Measurements from ENCODE around the gene UBE2D2. TPM values are rescaled to one million over a fixed set of nuclear protein-coding genes. Genes with fewer than 3 reads are reported as not detected.

Gene UBE2D2
- total and polyA plus RNA-seq, 11 donors = 84.6 to 148 (median 128) TPM

DNA sequence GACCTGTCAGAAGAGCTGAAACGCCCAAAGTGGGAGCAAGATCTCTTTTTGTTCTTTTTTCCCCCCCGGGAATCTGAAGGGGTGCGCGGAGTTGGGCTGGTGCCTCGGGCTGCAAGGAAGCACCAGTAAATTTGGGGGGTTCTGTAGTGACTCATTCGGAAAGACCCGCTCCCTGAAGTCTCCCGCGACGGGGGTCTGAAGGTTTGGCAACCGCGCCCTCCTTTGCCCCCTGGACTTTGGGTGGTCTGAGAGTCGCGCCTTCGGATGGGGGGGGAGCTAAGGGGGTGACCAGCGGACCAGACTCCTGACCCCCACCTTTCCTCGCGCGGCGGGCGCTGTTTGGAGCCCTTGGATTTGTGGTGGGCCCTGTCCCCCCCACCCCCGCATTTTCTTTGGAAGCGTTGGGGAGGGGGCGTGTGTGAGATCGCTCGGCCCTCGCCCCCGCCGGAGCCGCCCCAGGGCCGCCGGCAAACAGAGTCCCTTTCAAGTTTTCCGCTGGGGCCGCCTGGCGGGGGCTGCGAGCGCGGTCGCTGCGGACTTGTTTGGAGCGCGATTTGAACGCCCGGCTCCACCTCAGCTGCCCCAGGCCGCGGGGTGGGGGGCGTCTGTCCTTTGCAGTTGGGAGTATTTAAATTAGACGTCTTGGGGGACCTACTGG, 89.0 kb downstream of the UBE2D2 start:
- Histone ChIP-seq H3K27me3 (peaks cover 0 to 9% (median 0%) of the 10 kb centered on the region in 9 donors), H3K36me3 (no peaks in the 10 kb centered on the region), H3K27ac (peak overlapping the region; percentile 82 to 98 (median 92)), H3K4me1 (peaks cover 11 to 77% (median 57%) of the 10 kb centered on the region in 12 donors), H3K9me3 (no peaks in the 10 kb centered on the region), H3K4me3 (peak overlapping the region; percentile 60 to 99 (median 96))
- 0 to 1% (median 1%) methylated on average over 18 to 48 of the region's 48 CpGs for WGBS, 4 donors
- DNase-seq (peak; percentile 45 to 73 (median 66)), ATAC-seq (no peak)
- intact Hi-C loops (cut with DNase I) = loop anchor here in 5 of 10 donors (1.0 to 5.0 kb wide), 3 partner anchors 13 to 37 kb away; no protein-coding TSS in a partner anchor
- no peak for TF ChIP-seq POLR2A (IDR thresholded peaks at IDR 0.05)
- TF ChIP-seq, protein P1, sequence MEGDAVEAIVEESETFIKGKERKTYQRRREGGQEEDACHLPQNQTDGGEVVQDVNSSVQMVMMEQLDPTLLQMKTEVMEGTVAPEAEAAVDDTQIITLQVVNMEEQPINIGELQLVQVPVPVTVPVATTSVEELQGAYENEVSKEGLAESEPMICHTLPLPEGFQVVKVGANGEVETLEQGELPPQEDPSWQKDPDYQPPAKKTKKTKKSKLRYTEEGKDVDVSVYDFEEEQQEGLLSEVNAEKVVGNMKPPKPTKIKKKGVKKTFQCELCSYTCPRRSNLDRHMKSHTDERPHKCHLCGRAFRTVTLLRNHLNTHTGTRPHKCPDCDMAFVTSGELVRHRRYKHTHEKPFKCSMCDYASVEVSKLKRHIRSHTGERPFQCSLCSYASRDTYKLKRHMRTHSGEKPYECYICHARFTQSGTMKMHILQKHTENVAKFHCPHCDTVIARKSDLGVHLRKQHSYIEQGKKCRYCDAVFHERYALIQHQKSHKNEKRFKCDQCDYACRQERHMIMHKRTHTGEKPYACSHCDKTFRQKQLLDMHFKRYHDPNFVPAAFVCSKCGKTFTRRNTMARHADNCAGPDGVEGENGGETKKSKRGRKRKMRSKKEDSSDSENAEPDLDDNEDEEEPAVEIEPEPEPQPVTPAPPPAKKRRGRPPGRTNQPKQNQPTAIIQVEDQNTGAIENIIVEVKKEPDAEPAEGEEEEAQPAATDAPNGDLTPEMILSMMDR (IDR thresholded peaks at IDR 0.05) = peak; percentile 14 to 59 (median 42)

DNA sequence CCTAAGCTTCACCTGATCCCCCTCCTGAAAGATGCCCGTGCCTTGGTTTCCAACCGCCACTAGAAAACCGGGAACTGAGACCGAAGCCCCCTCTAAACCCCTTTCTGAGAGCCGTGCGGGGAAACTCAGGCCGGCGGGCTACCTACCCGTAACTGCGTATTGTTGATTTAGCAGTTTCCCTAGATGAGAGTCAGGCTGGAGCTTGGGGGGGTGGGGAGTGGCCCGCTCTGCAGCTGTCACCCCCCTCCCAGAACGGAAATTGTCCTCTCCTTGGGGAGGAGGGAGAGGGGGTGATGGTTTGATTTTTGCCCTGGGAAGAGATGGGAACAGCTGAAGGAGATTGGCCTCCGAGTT, 89.5 kb downstream of the UBE2D2 start:
- no peak for TF ChIP-seq POLR2A (IDR thresholded peaks at IDR 0.05)
- TF ChIP-seq, protein P1 (IDR thresholded peaks at IDR 0.05) = peak in 1 of 12 donors; percentile 2
- Histone ChIP-seq H3K4me3 (peak overlapping the region; percentile 60 to 99 (median 96)), H3K27me3 (peaks cover 0 to 9% (median 0%) of the 10 kb centered on the region in 9 donors), H3K27ac (peak overlapping the region; percentile 82 to 98 (median 92)), H3K9me3 (no peaks in the 10 kb centered on the region), H3K36me3 (no peaks in the 10 kb centered on the region), H3K4me1 (peaks cover 11 to 82% (median 62%) of the 10 kb centered on the region in 12 donors)
- ATAC-seq (no peak), DNase-seq (peak in 2 of 5 donors; percentile 28 to 58)
- intact Hi-C loops (cut with DNase I) = loop anchor here in 5 of 10 donors (1.0 to 5.0 kb wide), 3 partner anchors 14 to 37 kb away; no protein-coding TSS in a partner anchor
- 7 to 14% (median 12%) methylated on average over 7 to 13 of the region's 13 CpGs for WGBS, 4 donors

DNA sequence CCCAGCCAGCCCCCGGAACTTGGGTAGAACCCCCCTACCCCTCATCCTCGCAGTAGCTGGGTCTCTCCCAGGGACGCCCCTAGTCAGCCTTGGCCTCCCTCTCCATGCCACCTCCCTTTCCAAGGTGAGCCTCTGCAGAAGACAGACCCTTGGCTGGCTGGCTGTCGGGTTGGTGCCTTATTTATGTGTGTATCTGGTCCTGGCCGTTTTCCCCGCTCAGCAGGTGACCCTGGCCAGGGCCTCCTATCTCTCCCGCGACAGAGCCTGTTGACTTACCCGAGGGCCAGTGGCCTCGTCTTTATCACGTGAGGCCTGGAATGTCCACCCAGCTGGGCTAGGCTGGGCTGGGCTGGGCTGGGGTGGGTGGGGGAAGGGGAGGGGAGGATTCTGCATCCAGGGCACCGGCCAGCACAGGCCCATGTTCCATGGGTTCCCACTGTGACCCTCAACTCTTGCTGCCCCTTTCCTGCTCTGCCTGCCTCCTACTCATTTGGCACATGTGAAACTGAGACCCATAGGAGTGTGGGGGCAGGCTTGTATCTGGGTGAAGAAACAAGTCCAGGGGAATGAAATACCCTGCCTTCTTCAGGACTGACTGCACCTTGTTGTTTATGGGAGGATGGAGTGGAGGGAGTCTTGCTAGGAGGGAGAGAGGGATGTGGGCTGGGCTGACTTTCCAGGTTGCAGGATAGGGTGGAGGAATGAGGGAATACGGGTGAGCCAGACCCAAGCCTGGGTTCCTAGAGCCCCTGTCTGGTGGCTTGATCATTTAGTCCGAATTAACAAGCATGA, 90.1 kb downstream of the UBE2D2 start:
- DNase-seq (peak; percentile 65 to 90 (median 78)), ATAC-seq (peak; percentile 13 to 69 (median 34))
- Histone ChIP-seq H3K9me3 (no peaks in the 10 kb centered on the region), H3K4me1 (peaks cover 14 to 88% (median 68%) of the 10 kb centered on the region in 12 donors), H3K4me3 (peak overlapping the region in 11 of 12 donors; percentile 60 to 99 (median 96)), H3K27me3 (peaks cover 0 to 9% (median 0%) of the 10 kb centered on the region in 9 donors), H3K27ac (peak overlapping the region; percentile 82 to 98 (median 92)), H3K36me3 (no peaks in the 10 kb centered on the region)
- intact Hi-C loops (cut with DNase I) = loop anchor here in 4 of 10 donors (2.0 to 5.0 kb wide), 2 partner anchors 14 to 36 kb away; no protein-coding TSS in a partner anchor
- TF ChIP-seq, protein P1 (IDR thresholded peaks at IDR 0.05) = no peak
- peak in 1 of 2 donors; percentile 68 for TF ChIP-seq POLR2A (IDR thresholded peaks at IDR 0.05)
- WGBS, 4 donors = 17 to 25% (median 20%) methylated on average over 14 of the region's 14 CpGs

All from heart left ventricle (tissue), 16 donors.